SK-N-SH treated with all-trans-retinoic acid at 6 μM for 48 hours (cell line): ENCODE measurements around the gene MPP2.

Experiments
- BACH2 ChIP-seq: fragments of 250-450 bp; sonication (Bioruptor Pico); IDR thresholded peaks from 2 replicates; pipeline ENCODE4 v1.9.0; 2021; ENCODE audit warnings: mild to moderate bottlenecking, borderline replicate concordance
- ESRRG ChIP-seq: fragments of 250-450 bp; sonication (Bioruptor Pico); IDR thresholded peaks from 2 replicates; pipeline ENCODE4 v1.6.1; 2021; ENCODE audit warnings: mild to moderate bottlenecking
- GLIS3 ChIP-seq: fragments of 250-450 bp; sonication (Bioruptor Pico); IDR thresholded peaks from 2 replicates; pipeline ENCODE4 v1.5.0; 2020; ENCODE audit warnings: mild to moderate bottlenecking, moderate library complexity
- PATZ1 ChIP-seq: fragments of 250-450 bp; sonication (Bioruptor Pico); IDR thresholded peaks from 2 replicates; pipeline ENCODE4 v1.8.0; 2020; ENCODE audit warnings: mild to moderate bottlenecking, moderate library complexity, borderline replicate concordance
- RARB ChIP-seq: fragments of 250-450 bp; sonication (Bioruptor Pico); IDR thresholded peaks from 2 replicates; pipeline ENCODE4 v1.8.0; 2021; ENCODE audit warnings: mild to moderate bottlenecking, moderate library complexity
- TCF4 ChIP-seq: fragments of 250-450 bp; sonication (Bioruptor Pico); IDR thresholded peaks from 2 replicates; pipeline ENCODE4 v1.8.0; 2021; ENCODE audit warnings: mild to moderate bottlenecking, moderate library complexity, borderline replicate concordance
- ZC3H10 ChIP-seq: fragments of 250-450 bp; sonication (Bioruptor Pico); IDR thresholded peaks from 2 replicates; pipeline ENCODE4 v1.5.1; 2021; ENCODE audit warnings: mild to moderate bottlenecking, moderate library complexity
- ZFP30 ChIP-seq: fragments of 450-650 bp; formaldehyde crosslinking; IDR thresholded peaks from 2 replicates; pipeline ENCODE4 v1.5.0; 2022; ENCODE audit warnings: mild to moderate bottlenecking, moderate library complexity
- ZNF8 ChIP-seq: fragments of 450-650 bp; formaldehyde crosslinking; IDR thresholded peaks from 2 replicates; pipeline ENCODE4 v1.5.0; 2020; ENCODE audit warnings: mild to moderate bottlenecking, moderate library complexity
- TF ChIP-seq, protein P1 (sequence below): fragments of 250-450 bp; sonication (Bioruptor Pico); IDR thresholded peaks from 2 replicates; pipeline ENCODE4 v1.5.1; 2020; ENCODE audit warnings: low read depth, mild to moderate bottlenecking, moderate library complexity

- TF ChIP-seq BACH2 (no peak), ESRRG (CRISPR knock-in tag) (no peak), ZFP30 (no peak), ZNF8 (CRISPR knock-in tag) (no peak), PATZ1 (CRISPR knock-in tag) (no peak), GLIS3 (CRISPR knock-in tag) (no peak), ZC3H10 (CRISPR knock-in tag) (no peak), RARB (CRISPR knock-in tag) (no peak), TCF4 (CRISPR knock-in tag) (no peak)
- TF ChIP-seq, protein P1, sequence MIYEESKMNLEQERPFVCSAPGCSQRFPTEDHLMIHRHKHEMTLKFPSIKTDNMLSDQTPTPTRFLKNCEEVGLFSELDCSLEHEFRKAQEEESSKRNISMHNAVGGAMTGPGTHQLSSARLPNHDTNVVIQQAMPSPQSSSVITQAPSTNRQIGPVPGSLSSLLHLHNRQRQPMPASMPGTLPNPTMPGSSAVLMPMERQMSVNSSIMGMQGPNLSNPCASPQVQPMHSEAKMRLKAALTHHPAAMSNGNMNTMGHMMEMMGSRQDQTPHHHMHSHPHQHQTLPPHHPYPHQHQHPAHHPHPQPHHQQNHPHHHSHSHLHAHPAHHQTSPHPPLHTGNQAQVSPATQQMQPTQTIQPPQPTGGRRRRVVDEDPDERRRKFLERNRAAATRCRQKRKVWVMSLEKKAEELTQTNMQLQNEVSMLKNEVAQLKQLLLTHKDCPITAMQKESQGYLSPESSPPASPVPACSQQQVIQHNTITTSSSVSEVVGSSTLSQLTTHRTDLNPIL: no peak
These were observed 76.7 kb downstream of the MPP2 start for GRCh38 chr17:43830510-43831140.
